Epithelial cell of esophagus (primary cell): ENCODE data around the gene MFSD11.

Experiments
- DNase-seq: peaks from one replicate; pipeline ENCODE4 v3.0.0; 2010; ENCODE audit warnings: low read depth
- H3K4me3 ChIP-seq: 2 replicates; pipeline ENCODE4 v1.5.1; 2011; ENCODE audit warnings: mild to moderate bottlenecking, low read length, control low read depth
- CTCF ChIP-seq: IDR thresholded peaks from 2 replicates; pipeline ENCODE4 v1.5.1; 2011; ENCODE audit warnings: low read depth, mild to moderate bottlenecking, low read length, control low read depth, inconsistent platforms; ENCODE audit not compliant: insufficient read depth; ENCODE audit errors: missing control alignments

The MFSD11 gene

GRCh38 chr17:76751416-76751993 is 13.6 kb downstream of the MFSD11 start:
- no peak for DNase-seq
- H3K4me3 ChIP-seq = no peak overlapping the region
- no peak for TF ChIP-seq CTCF

GRCh38 chr17:76752006-76752405 is 14.1 kb downstream of the MFSD11 start:
- TF ChIP-seq CTCF = no peak
- DNase-seq = no peak
- H3K4me3 ChIP-seq = no peak overlapping the region

GRCh38 chr17:76753061-76753961 is 15.4 kb downstream of the MFSD11 start:
- DNase-seq = peak; percentile 20
- H3K4me3 ChIP-seq = no peak overlapping the region
- no peak for TF ChIP-seq CTCF

GRCh38 chr17:76755285-76755684 is 17.4 kb downstream of the MFSD11 start:
- no peak for DNase-seq
- TF ChIP-seq CTCF = no peak

GRCh38 chr17:76757256-76757655 is 19.3 kb downstream of the MFSD11 start:
- no peak for DNase-seq
- no peak for TF ChIP-seq CTCF
- H3K4me3 ChIP-seq = no peak overlapping the region

More at GRCh38 chr17:76755285-76755684, 17.4 kb downstream of the MFSD11 start:
- no peak overlapping the region for H3K4me3 ChIP-seq

GRCh38 chr17:76758570-76758969 is 20.7 kb downstream of the MFSD11 start:
- no peak overlapping the region for H3K4me3 ChIP-seq
- DNase-seq = no peak
- TF ChIP-seq CTCF = no peak
